H1 (cell line): ENCODE measurements around the gene ANAPC2. TPM values are rescaled to one million over a fixed set of nuclear protein-coding genes. Genes with fewer than 3 reads are reported as not detected.

Source experiments
- polyA plus RNA-seq, 7 experiments: library from polyadenylated mRNA; depleted of rRNA in 3 of 7; stranded (reverse) in 5 of 7; unstranded in 2 of 7; fragments of >200 nt in 5 of 7; fragments of 200-250 nt in 2 of 7; gene quantifications; 1 replicate in 5 of 7; 2 replicates in 1 of 7; 4 replicates in 1 of 7; pipeline versions ENCODE4 v1.2.1 to v1.2.3, GENCODE V29; 2011 to 2013; ENCODE audit warnings: missing spikeins in 2 of 7, mixed read lengths in 2 of 7
- total RNA-seq: library from RNA; stranded (reverse); fragmentation: NEBNext Ultra II Directional; extraction: Animal tissue kit (Norgen Biotek cat#: 25700); gene quantifications from 2 replicates; pipeline ENCODE4 v1.2.1, GENCODE V29; 2021
- TF ChIP-seq, protein P1 (sequence below): fragments of 300-600 bp; sonication (generic); IDR thresholded peaks from 2 replicates; pipeline ENCODE4 v1.7.1; 2012; ENCODE audit warnings: low read length, moderate library complexity, mild to moderate bottlenecking, inconsistent platforms; ENCODE audit not compliant: insufficient replicate concordance

The ANAPC2 gene
- total and polyA plus RNA-seq, 2 of the 8 experiments (the other 6 are each of a cell fraction or from before 2014, with no cell fraction given), result 30.2 to 37.7 TPM

DNA sequence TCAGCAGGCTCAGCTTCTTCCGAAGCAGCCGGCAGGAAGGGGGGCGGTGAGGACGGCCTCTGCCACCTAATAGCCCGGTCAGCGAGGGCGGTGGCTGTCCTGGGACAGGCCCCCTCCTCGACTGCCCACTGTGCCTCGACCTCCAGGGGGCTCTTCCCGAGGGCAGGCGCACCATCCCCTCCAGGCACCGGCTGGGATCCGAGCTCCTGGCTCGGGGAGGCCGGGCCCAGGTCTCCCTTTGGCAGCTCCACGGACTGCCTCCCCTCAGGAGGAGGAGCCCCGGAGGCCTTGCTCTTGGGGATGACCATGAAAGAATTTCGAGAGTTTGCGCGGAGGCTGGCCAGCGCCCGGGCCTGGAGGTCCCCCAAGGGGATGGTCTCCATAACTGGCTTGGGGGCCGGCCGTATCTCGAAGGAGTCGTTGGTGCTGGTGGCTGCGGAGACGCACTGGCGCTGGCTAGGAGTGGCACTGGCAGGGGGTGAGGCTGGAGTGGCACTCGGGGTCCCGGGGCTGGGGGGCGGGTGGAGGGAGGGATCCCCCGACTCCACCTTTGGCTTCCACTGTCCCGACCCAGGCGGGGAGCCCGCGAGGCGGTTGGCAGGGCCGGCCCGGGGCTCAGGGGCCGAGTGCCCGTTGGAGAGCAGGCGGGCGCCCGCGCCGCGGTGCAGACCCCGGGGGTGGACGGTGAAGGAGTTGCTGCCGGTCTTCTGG lies 11.2 kb upstream of the ANAPC2 start (continued):
- TF ChIP-seq, protein P1, sequence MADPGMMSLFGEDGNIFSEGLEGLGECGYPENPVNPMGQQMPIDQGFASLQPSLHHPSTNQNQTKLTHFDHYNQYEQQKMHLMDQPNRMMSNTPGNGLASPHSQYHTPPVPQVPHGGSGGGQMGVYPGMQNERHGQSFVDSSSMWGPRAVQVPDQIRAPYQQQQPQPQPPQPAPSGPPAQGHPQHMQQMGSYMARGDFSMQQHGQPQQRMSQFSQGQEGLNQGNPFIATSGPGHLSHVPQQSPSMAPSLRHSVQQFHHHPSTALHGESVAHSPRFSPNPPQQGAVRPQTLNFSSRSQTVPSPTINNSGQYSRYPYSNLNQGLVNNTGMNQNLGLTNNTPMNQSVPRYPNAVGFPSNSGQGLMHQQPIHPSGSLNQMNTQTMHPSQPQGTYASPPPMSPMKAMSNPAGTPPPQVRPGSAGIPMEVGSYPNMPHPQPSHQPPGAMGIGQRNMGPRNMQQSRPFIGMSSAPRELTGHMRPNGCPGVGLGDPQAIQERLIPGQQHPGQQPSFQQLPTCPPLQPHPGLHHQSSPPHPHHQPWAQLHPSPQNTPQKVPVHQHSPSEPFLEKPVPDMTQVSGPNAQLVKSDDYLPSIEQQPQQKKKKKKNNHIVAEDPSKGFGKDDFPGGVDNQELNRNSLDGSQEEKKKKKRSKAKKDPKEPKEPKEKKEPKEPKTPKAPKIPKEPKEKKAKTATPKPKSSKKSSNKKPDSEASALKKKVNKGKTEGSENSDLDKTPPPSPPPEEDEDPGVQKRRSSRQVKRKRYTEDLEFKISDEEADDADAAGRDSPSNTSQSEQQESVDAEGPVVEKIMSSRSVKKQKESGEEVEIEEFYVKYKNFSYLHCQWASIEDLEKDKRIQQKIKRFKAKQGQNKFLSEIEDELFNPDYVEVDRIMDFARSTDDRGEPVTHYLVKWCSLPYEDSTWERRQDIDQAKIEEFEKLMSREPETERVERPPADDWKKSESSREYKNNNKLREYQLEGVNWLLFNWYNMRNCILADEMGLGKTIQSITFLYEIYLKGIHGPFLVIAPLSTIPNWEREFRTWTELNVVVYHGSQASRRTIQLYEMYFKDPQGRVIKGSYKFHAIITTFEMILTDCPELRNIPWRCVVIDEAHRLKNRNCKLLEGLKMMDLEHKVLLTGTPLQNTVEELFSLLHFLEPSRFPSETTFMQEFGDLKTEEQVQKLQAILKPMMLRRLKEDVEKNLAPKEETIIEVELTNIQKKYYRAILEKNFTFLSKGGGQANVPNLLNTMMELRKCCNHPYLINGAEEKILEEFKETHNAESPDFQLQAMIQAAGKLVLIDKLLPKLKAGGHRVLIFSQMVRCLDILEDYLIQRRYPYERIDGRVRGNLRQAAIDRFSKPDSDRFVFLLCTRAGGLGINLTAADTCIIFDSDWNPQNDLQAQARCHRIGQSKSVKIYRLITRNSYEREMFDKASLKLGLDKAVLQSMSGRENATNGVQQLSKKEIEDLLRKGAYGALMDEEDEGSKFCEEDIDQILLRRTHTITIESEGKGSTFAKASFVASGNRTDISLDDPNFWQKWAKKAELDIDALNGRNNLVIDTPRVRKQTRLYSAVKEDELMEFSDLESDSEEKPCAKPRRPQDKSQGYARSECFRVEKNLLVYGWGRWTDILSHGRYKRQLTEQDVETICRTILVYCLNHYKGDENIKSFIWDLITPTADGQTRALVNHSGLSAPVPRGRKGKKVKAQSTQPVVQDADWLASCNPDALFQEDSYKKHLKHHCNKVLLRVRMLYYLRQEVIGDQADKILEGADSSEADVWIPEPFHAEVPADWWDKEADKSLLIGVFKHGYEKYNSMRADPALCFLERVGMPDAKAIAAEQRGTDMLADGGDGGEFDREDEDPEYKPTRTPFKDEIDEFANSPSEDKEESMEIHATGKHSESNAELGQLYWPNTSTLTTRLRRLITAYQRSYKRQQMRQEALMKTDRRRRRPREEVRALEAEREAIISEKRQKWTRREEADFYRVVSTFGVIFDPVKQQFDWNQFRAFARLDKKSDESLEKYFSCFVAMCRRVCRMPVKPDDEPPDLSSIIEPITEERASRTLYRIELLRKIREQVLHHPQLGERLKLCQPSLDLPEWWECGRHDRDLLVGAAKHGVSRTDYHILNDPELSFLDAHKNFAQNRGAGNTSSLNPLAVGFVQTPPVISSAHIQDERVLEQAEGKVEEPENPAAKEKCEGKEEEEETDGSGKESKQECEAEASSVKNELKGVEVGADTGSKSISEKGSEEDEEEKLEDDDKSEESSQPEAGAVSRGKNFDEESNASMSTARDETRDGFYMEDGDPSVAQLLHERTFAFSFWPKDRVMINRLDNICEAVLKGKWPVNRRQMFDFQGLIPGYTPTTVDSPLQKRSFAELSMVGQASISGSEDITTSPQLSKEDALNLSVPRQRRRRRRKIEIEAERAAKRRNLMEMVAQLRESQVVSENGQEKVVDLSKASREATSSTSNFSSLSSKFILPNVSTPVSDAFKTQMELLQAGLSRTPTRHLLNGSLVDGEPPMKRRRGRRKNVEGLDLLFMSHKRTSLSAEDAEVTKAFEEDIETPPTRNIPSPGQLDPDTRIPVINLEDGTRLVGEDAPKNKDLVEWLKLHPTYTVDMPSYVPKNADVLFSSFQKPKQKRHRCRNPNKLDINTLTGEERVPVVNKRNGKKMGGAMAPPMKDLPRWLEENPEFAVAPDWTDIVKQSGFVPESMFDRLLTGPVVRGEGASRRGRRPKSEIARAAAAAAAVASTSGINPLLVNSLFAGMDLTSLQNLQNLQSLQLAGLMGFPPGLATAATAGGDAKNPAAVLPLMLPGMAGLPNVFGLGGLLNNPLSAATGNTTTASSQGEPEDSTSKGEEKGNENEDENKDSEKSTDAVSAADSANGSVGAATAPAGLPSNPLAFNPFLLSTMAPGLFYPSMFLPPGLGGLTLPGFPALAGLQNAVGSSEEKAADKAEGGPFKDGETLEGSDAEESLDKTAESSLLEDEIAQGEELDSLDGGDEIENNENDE, result no peak
